NCI-H345 treated with DMSO at 0.1 percent for 48 hours (cell line): ENCODE results near the gene PRKCD.

Source experiments
- DNase-seq: peaks from one replicate; lab custom pipeline; 2025; ENCODE audit not compliant: unreplicated experiment; lab: John Stamatoyannopoulos, UW

The PRKCD gene

GRCh38 chr3:53169832-53170324 lies 8.9 kb downstream of the PRKCD start:
- DNase-seq, result no peak

GRCh38 chr3:53170325-53171063 lies 9.5 kb downstream of the PRKCD start:
- no peak for DNase-seq

GRCh38 chr3:53171064-53171418 lies 10.0 kb downstream of the PRKCD start:
- DNase-seq, result no peak

- no peak for DNase-seq
Observed at GRCh38 chr3:53171827-53172505, 11.0 kb downstream of the PRKCD start.

GRCh38 chr3:53173107-53173506 lies 12.1 kb downstream of the PRKCD start:
- no peak for DNase-seq

GRCh38 chr3:53174346-53175250 lies 13.6 kb downstream of the PRKCD start:
- DNase-seq, result no peak

GRCh38 chr3:53175613-53176540 lies 14.9 kb downstream of the PRKCD start:
- no peak for DNase-seq

- DNase-seq, result no peak
Observed at GRCh38 chr3:53178246-53178645, 17.2 kb downstream of the PRKCD start.

GRCh38 chr3:53179580-53179979 lies 18.6 kb downstream of the PRKCD start:
- DNase-seq, result no peak

- DNase-seq, result no peak
Observed at GRCh38 chr3:53180305-53181023, 19.5 kb downstream of the PRKCD start.

- no peak for DNase-seq
Observed at GRCh38 chr3:53181024-53181371, 20.0 kb downstream of the PRKCD start.

- DNase-seq, result no peak
Observed at GRCh38 chr3:53181528-53181927, 20.5 kb downstream of the PRKCD start.

- no peak for DNase-seq
Observed at GRCh38 chr3:53182764-53183355, 21.9 kb downstream of the PRKCD start.

- no peak for DNase-seq
Observed at GRCh38 chr3:53183514-53183913, 22.5 kb downstream of the PRKCD start.

- DNase-seq, result no peak
Observed at GRCh38 chr3:53184701-53185100, 23.7 kb downstream of the PRKCD start.

- DNase-seq, result no peak
Observed at GRCh38 chr3:53185761-53186465, 24.9 kb downstream of the PRKCD start.

- no peak for DNase-seq
Observed at GRCh38 chr3:53186726-53187125, 25.7 kb downstream of the PRKCD start.

GRCh38 chr3:53187430-53187829 lies 26.4 kb downstream of the PRKCD start:
- DNase-seq, result no peak

GRCh38 chr3:53188136-53188685 lies 27.2 kb downstream of the PRKCD start:
- DNase-seq, result no peak
